Coronary artery (tissue), 2 donors: ENCODE results near the gene WDR7.

ENCODE experiments used
- DNase-seq: peaks from one replicate; pipeline ENCODE4 v3.0.0-alpha.2; 2017; ENCODE audit warnings: low spot score
- H3K27ac ChIP-seq, 2 donors: fragments of 200-600 bp; sonication (generic); one replicate each; pipeline ENCODE4 v1.5.1; 2016 to 2019
- H3K4me3 ChIP-seq: fragments of 200-600 bp; sonication (generic); 2 replicates; pipeline ENCODE4 v1.5.1; 2016; ENCODE audit warnings: mild to moderate bottlenecking, moderate library complexity
- CTCF ChIP-seq: fragments of 200-600 bp; sonication (generic); IDR thresholded peaks from one replicate; pipeline ENCODE4 v1.5.1; 2019; ENCODE audit warnings: antibody characterized with exemption

The WDR7 gene

DNA sequence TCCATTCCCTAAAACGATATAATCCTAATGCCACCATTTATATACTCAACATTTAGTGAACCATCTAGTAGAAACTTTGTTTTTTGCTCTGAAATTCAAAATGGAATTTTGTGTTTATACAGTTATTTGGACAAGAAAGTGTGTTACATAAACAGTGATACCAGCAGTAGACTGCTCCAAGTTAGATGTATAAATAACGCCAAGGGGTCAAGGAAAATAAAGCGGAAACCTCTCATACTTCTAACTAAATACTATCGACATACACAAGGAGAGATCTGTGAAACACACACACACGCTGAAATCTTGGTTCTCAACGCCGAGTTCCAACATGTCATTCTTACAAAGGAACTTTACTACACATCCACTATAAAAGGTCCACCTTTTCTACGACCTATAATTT lies 14.0 kb upstream of the WDR7 start:
- H3K4me3 ChIP-seq, result peak overlapping the region; percentile 87
- DNase-seq, result no peak
- no peak for TF ChIP-seq CTCF
- H3K27ac ChIP-seq, result peak overlapping the region in 1 of 2 donors; percentile 89

GRCh38 chr18:56637711-56638231 lies 13.4 kb upstream of the WDR7 start:
- no peak for TF ChIP-seq CTCF
- peak overlapping the region; percentile 89 to 95 for H3K27ac ChIP-seq
- no peak for DNase-seq
- H3K4me3 ChIP-seq, result peak overlapping the region; percentile 87

DNA sequence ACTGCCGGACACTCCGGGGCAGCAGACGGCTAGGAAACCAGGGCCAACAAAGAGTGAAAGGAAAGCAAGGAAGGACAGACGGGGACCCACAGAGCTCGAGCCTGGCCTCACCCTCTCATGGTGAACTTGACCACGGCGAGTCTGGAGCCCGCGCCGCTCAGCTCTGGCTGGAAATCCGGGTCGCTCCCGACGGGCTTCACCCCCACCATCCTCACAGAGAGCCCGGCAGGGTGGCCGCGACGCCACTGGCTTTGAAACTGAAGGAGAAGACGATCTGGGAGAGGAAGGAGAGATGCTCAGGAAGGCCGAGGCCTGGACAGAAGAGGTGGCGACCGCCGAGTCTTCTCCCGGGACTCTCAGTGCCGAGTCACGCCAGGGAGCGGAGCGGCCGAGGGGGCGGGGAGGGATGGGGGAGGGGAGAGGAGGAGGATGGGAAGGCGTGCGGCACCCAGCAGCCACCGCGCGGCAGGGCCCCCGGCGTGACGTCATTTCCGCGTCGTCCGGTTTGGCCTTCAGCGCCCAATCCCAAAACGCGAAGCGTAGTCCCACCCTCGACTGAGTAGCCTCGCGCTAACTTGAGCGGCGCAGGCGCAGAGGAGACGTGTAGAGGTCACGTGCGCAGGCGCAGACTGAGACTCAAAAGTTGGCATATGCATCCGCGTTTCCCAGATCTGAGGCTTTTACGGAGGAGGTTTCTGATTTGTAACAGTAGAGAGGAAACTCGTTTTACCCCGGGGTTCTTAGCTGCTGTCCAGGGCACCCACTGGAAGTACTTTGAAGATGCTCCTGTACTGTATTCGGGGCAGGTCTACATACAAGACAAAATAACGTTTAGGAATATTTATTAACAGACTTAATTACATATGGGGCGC lies 12.7 kb upstream of the WDR7 start, which contains the start of gene TXNL1:
Gene TXNL1 (minus strand): TSS at position 361 of the 872 bp plus-strand sequence. CDS start 152 bp downstream, at position 209.
- peak within 1 kb of the TSS; percentile 87 for H3K4me3 ChIP-seq
- peak; percentile 100 for DNase-seq
- TF ChIP-seq CTCF, result no peak
- peak within 1 kb of the TSS; percentile 89 to 95 for H3K27ac ChIP-seq

DNA sequence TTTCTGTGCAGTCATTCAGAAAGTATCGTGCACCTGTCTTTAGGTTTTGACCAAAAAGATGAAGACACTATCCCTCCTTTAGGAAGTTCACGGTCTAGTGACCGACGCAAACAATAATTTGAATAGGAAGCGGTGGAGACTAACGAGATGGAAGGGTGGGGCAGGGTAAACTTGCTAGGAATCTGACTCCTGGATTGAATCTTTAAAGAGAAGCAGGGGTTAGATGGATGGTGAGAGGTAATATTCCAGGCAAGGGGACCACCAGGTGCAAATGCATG lies 12.1 kb upstream of the WDR7 start:
- DNase-seq, result no peak
- no peak for TF ChIP-seq CTCF
- Histone ChIP-seq H3K4me3 (peak overlapping the region; percentile 87), H3K27ac (peak overlapping the region; percentile 89 to 95)

DNA sequence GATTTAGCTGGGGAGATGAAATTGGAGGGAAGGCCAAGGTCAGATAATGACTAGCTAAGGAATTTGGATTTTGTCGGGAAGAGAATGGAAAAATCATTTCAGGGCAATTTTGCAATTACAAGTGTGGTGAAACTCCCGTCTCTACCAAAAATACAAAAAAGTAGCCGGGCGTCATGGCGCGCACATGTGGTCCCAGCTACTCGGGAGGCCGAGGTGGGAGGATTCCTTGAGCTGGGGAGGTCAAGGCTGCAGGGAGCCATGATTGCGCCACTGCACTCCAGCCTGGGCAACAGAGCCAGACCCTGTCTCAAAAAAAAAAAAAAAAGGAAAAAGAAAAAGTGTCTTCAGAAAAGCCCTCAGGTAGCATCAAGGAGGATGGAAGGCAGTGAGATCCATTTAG lies 11.6 kb upstream of the WDR7 start:
- Histone ChIP-seq H3K27ac (peak overlapping the region in 1 of 2 donors; percentile 95), H3K4me3 (no peak overlapping the region)
- no peak for DNase-seq
- TF ChIP-seq CTCF, result no peak

DNA sequence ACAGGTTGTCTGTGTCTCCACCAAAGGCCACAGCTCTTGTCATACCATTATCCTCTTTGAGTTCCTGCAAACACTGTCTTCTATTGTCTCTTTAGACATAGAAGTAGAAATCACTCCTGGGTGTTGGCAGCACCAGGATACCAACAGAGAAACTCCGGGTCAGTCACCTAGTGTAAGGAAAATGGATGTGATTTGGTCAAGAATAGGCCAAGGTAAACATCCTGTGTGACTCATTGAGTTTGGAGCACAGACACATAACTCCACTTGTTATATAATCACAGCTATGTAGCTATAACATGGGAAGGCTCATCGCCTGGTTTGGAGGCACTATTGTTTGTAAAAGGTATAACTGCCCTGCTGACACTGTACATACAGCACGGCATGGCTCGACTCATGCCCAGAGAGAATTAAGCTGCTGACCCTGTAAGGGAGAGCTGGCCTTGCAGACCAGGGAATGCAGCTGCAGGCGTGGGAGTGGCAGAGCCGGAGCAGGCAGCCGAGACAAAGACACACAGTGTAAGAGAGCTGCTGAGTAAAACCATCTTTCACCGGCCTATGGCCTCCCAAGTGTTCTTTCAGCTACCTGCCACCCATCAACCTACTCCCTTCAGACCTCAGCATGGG lies 9.3 kb upstream of the WDR7 start:
- Histone ChIP-seq H3K27ac (no peak overlapping the region), H3K4me3 (no peak overlapping the region)
- no peak for DNase-seq
- TF ChIP-seq CTCF, result no peak
